Bronchial epithelial cell (primary cell): ENCODE results near the gene NUP210. TPM values are rescaled to one million over a fixed set of nuclear protein-coding genes. Genes with fewer than 3 reads are reported as not detected.

Experiments used
- DNase-seq: peaks from one replicate; pipeline ENCODE4 v3.0.0-alpha.2; 2010; ENCODE audit warnings: low read depth
- FAIRE-seq: peaks from 2 replicates; lab custom pipeline; 2011; peaks lifted over from hg19 to GRCh38; lab: Jason Lieb, UNC
- H3K27me3 ChIP-seq: 2 replicates; pipeline ENCODE4 v1.5.1; 2011; ENCODE audit warnings: low read length; ENCODE audit not compliant: control insufficient read depth, insufficient read depth
- H3K36me3 ChIP-seq: 2 replicates; pipeline ENCODE4 v1.5.1; 2011; ENCODE audit warnings: low read length; ENCODE audit not compliant: control insufficient read depth, insufficient read depth
- H3K4me3 ChIP-seq: 2 replicates; pipeline ENCODE4 v1.5.1; 2011; ENCODE audit warnings: mild to moderate bottlenecking, low read depth, low read length, control low read depth
- total RNA-seq: library from RNA; depleted of rRNA; stranded (reverse); fragments of >200 nt; gene quantifications from 2 replicates; pipeline ENCODE4 v1.2.1, GENCODE V29; 2014
- TF ChIP-seq, protein P1 (sequence below): IDR thresholded peaks from 2 replicates; pipeline ENCODE4 v1.5.1; 2011; ENCODE audit warnings: mild to moderate bottlenecking, moderate library complexity, low read length, control low read depth, inconsistent platforms; ENCODE audit not compliant: insufficient read depth, severe bottlenecking

Gene NUP210
- total RNA-seq, 1 donor from 2014 or later: not detected

DNA sequence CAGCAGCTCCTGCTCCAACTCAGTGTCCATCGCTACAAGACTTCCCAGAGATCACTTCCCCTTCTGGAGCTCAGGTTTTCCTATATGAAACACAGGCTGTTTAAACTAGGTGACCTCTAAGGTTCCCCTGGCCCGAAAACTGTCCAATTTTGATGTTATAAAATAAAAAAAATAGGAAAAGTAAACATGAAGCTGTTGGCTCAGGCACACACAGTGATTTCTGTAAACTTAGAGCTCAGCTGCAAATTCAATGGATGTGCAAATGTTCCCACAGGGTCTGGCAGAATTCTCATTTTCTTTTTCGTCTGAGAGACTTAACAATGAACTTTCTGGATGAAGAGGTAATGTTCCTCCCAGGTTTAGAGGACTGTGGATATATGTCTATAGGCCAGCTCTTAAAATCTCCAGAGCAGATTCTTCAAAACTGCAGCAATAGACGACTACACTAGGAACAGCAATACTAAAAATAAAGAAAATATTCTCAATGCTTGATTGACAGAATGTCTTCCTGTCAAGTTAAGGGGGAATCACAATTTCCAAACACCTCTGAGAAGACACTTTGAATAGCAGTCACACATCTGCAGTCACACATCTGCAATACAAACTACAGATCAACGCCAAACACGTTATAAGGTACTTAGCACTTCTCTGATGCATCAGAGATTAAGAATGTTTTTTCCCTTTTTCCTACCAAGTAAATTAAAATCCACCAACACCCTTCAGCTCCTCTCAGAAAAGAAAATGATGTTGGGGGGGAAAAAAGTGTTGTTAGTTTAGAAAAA lies 2.8 kb downstream of the NUP210 start:
- peaks cover 26% of the 10 kb centered on the region for H3K27me3 ChIP-seq
- FAIRE-seq (no peak), DNase-seq (no peak)
- TF ChIP-seq, protein P1, sequence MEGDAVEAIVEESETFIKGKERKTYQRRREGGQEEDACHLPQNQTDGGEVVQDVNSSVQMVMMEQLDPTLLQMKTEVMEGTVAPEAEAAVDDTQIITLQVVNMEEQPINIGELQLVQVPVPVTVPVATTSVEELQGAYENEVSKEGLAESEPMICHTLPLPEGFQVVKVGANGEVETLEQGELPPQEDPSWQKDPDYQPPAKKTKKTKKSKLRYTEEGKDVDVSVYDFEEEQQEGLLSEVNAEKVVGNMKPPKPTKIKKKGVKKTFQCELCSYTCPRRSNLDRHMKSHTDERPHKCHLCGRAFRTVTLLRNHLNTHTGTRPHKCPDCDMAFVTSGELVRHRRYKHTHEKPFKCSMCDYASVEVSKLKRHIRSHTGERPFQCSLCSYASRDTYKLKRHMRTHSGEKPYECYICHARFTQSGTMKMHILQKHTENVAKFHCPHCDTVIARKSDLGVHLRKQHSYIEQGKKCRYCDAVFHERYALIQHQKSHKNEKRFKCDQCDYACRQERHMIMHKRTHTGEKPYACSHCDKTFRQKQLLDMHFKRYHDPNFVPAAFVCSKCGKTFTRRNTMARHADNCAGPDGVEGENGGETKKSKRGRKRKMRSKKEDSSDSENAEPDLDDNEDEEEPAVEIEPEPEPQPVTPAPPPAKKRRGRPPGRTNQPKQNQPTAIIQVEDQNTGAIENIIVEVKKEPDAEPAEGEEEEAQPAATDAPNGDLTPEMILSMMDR: no peak
- no peaks in the 10 kb centered on the region for H3K36me3 ChIP-seq
- H3K4me3 ChIP-seq: no peak overlapping the region

DNA sequence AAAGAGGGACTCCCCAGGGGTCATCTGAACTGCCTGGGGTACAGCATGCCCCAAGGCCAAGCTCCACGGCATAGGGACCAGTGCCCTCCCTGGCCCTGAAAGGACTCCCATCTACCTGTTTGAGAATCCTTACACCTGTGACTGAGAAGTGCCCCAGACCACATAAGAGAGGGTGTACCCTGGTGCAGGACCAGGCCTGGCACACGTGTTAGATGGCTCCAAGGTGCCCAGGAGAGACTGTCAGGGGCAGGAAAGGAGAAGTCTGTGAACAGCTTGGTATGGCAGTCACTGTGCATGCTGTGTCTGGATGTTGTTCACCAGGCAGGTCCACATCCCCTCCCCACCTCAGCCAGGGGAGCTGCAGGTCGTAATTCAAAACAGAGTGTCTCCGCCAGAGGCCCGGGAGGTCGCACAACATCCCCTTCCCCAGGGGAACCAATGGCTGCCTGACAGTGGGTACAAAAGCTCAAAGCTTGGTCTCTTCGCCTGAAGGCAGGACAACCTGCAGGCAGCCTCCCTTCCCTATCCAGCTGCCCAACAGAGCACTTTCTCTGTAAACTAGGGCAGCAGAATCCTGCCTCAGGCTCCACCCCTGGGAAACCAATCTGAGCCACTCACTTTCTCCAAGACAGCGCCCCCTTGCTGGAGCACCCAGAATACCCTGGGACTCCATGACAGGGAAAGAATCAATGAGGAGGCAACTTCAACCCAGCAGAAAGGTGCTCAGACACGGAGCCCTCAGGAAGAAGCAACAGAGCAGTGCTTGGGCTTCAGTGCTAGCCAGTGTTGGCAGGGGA lies 3.9 kb downstream of the NUP210 start:
- FAIRE-seq: no peak
- no peak overlapping the region for H3K4me3 ChIP-seq
- DNase-seq: no peak
- no peaks in the 10 kb centered on the region for H3K36me3 ChIP-seq
- TF ChIP-seq, protein P1: no peak
- H3K27me3 ChIP-seq: peaks cover 26% of the 10 kb centered on the region

DNA sequence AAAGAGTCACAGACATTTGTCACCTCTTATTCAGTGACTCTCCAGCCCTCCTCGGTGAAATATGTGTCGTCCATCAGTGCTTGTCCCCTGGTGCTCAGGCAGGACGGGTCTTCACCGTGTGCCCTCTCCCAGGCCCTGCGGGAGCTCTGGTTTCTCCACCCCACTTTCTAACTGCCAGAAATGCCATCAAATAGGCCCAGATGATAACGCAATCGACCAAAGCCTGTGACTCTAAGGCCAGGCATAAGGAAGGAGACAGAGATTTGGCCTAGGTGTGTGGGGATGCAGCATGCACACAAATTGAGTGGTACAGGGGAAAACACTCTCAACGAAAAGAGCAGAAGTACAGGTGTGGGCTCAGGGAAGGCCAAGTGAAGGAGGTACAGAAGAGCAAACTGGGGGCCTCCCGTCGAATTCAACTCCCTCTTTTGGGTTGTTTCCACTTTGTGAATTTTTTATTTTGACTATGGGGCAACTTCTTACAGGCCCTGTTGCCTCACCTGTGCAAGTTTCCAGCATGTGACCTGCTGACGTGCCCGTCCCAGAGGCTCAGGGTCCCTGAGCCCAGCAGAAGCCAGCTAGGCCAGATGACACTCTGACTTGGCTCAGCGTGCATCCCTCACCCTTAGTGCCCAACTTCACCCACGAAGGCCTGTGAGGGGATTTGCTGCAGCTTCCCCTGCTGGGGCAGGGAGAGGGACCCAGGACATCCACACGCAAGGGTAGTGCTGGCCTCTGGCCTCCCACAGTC lies 4.7 kb downstream of the NUP210 start:
- Histone ChIP-seq H3K36me3 (no peaks in the 10 kb centered on the region), H3K27me3 (peaks cover 21% of the 10 kb centered on the region), H3K4me3 (no peak overlapping the region)
- DNase-seq (no peak), FAIRE-seq (no peak)
- TF ChIP-seq, protein P1: no peak

DNA sequence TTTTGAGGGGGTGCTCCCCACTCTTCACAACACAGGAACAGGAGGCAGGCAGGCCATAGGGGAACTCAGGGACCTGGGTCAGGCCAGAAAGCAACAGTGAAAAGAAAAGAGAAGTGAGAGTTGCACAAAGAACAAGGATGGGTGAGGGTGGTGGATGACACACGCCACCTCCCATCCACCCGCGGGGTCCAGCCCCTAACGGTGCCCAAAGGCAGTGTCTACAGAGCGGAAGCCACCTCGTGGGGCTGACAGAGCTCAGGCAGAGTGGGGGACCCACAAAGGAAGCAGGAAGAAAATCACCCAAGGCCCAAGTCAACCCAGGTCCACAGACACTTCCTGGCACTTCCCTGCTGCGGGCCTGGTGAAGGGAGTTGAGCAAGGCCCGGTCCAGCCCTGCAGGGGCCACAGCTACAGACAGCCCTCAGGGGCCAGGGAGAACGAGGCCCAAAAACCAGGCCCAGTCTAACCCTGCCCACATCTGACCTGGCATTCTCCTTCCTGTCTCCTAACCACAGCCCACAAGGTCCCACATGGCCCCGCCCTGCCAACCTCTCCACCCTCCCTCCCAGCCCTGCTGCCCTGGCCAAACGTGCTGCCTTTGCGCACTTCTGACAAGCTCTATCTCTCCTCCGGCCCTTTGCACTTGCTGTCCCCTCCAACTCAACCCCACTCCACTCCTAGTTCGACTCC lies 5.9 kb downstream of the NUP210 start:
- TF ChIP-seq, protein P1: no peak
- Histone ChIP-seq H3K36me3 (no peaks in the 10 kb centered on the region), H3K4me3 (no peak overlapping the region), H3K27me3 (peaks cover 16% of the 10 kb centered on the region)
- DNase-seq: no peak
- no peak for FAIRE-seq

DNA sequence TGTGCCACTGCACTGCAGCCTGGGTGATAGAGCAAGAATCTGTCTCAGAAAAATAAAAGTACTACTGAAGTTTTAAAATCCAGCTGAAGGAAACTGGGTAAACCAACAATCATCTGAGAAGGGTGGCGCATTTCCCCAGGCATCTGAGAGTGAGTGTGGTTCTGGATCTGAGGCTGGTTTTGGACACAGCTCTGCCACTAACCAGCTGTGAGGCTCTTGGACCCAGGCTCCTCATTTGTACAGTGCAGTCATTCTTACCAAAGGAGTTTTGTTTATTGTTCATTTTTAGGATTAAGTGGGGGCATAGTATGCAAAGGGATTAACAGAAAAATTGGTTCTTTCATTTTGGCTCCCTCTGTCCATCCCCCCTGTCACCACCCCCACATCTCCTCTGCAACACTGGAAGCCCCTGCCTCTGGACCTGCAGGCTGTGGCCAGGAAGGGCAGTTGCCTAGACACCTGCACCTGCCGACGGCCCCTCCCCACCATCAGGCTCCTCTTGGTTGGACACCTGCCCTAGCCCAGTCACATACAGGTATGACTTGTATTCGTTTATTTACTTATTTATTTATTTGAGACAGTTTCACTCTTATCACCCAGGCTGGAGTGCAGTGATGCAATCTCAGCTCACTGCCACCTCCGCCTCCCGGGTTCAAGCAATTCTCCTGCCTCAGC lies 8.8 kb downstream of the NUP210 start:
- DNase-seq: no peak
- H3K27me3 ChIP-seq: peaks cover 5% of the 10 kb centered on the region
- no peak for FAIRE-seq
- H3K4me3 ChIP-seq: no peak overlapping the region
- no peaks in the 10 kb centered on the region for H3K36me3 ChIP-seq
- TF ChIP-seq, protein P1: no peak
